Osteocyte (in vitro differentiated cells): Measurements from ENCODE around the gene TSPAN14. TPM values are rescaled to one million over a fixed set of nuclear protein-coding genes. Genes with fewer than 3 reads are reported as not detected.
"Not testable (repeated sequence)": the region's sequence is repeated elsewhere in the genome, so short reads cannot be mapped to it uniquely, and the experiment has no call there.

ENCODE experiments used
- DNase-seq: peaks from one replicate; pipeline ENCODE4 v3.0.0; 2021; ENCODE audit warnings: mixed read lengths; ENCODE audit not compliant: unreplicated experiment; ENCODE audit errors: extremely low spot score
- H3K27ac Mint-ChIP-seq: one replicate; pipeline ENCODE4 v1.8.0; 2021; ENCODE audit warnings: mild to moderate bottlenecking, mixed read lengths; ENCODE audit not compliant: unreplicated experiment
- H3K27me3 Mint-ChIP-seq: one replicate; pipeline ENCODE4 v1.8.0; 2021; ENCODE audit warnings: mixed read lengths; ENCODE audit not compliant: unreplicated experiment
- H3K36me3 Mint-ChIP-seq: one replicate; pipeline ENCODE4 v1.8.0; 2021; ENCODE audit warnings: mixed read lengths; ENCODE audit not compliant: unreplicated experiment
- H3K4me1 Mint-ChIP-seq: one replicate; pipeline ENCODE4 v1.8.0; 2021; ENCODE audit warnings: mixed read lengths; ENCODE audit not compliant: unreplicated experiment
- H3K4me3 Mint-ChIP-seq: one replicate; pipeline ENCODE4 v1.8.0; 2021; ENCODE audit warnings: mild to moderate bottlenecking, moderate library complexity, mixed read lengths; ENCODE audit not compliant: unreplicated experiment
- H3K9me3 Mint-ChIP-seq: one replicate; pipeline ENCODE4 v1.8.0; 2021; ENCODE audit warnings: mixed read lengths; ENCODE audit not compliant: unreplicated experiment
- total RNA-seq: library from RNA; stranded (reverse); gene quantifications from 2 replicates; pipeline ENCODE4 v1.2.1, GENCODE V29; 2021
- TF ChIP-seq, protein P1 (sequence below): fragments of 200-600 bp; sonication (generic); IDR thresholded peaks from 2 replicates; pipeline ENCODE4 v1.5.0; 2021; ENCODE audit warnings: antibody characterized with exemption, mild to moderate bottlenecking, moderate library complexity

The TSPAN14 gene
- total RNA-seq, 1 donor from 2014 or later = 50.7 TPM

DNA sequence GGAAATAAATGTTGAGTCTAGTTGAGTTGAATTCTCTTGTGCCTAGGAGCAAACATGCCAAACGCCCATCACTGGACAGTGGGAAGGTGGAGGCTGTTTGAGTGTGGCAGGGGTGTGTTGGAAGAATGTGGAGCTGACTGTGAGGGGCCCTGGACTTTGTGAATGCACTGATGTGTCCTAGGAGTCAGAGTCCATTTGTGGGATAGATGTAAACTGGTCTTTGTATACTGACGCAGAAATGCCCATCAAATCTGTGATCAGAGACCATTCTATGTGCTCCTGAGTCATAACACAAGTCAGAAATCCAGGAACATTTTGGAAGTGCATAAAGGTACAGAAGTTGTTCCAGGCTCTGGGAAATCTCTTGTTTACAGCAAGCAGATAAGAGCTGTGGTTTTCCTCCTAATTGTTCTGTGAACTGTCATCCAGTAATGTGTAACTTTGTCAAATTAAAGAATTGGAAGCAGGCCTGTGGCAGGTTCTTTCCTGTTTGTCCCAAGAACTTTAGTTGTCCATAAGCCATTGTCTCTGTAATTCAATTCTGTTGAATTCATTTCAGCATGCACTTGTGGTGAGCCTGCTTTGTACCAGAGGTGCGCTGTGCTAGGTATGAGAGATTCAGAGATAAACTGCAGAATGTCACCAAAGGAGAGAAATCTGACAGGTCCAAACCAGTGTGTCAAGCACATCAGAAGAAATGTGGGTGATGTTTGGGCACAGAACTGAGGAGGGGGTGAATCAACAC lies 38.2 kb upstream of the TSPAN14 start:
- Mint-ChIP-seq H3K4me1 (peaks cover 47% of the 10 kb centered on the region), H3K27ac (peak overlapping the region; percentile 42), H3K4me3 (peak overlapping the region; percentile 18), H3K27me3 (no peaks in the 10 kb centered on the region), H3K36me3 (no peaks in the 10 kb centered on the region), H3K9me3 (no peaks in the 10 kb centered on the region)
- TF ChIP-seq, protein P1, sequence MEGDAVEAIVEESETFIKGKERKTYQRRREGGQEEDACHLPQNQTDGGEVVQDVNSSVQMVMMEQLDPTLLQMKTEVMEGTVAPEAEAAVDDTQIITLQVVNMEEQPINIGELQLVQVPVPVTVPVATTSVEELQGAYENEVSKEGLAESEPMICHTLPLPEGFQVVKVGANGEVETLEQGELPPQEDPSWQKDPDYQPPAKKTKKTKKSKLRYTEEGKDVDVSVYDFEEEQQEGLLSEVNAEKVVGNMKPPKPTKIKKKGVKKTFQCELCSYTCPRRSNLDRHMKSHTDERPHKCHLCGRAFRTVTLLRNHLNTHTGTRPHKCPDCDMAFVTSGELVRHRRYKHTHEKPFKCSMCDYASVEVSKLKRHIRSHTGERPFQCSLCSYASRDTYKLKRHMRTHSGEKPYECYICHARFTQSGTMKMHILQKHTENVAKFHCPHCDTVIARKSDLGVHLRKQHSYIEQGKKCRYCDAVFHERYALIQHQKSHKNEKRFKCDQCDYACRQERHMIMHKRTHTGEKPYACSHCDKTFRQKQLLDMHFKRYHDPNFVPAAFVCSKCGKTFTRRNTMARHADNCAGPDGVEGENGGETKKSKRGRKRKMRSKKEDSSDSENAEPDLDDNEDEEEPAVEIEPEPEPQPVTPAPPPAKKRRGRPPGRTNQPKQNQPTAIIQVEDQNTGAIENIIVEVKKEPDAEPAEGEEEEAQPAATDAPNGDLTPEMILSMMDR = no peak
- no peak for DNase-seq

DNA sequence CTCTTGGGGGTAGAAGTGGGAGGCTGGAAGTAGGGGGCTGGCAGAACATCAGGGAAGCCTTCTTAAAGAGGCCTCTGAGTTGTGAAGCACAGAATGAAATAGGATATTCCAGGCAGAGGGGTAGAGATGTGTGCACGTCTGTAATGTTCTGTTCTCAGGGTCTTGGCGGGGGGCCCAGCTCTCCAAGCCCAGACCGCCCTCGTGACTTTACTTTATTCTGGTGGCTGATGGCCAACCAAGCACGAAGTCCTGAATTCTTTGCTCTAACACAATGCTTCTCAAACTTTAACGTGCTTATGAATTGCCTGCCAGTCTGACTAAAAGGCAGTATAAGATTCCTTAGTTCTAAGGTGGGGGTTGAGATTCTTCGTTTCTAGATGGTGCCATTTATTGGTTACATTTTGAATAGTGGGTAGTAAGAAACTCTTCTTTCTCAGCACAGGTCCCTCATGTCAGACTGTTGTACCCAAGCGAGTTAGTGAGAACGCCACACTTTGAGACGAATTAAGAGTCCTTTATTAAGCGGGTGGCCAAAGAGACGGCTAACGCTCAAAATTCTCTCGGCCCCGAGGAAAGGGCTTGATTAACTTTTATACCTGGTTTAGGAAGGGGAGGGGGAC lies 37.5 kb upstream of the TSPAN14 start:
- Mint-ChIP-seq H3K36me3 (no peaks in the 10 kb centered on the region), H3K27me3 (no peaks in the 10 kb centered on the region), H3K27ac (peak overlapping the region; percentile 63), H3K4me1 (peaks cover 41% of the 10 kb centered on the region), H3K9me3 (no peaks in the 10 kb centered on the region), H3K4me3 (peak overlapping the region; percentile 18)
- TF ChIP-seq, protein P1 = no peak
- DNase-seq = no peak

DNA sequence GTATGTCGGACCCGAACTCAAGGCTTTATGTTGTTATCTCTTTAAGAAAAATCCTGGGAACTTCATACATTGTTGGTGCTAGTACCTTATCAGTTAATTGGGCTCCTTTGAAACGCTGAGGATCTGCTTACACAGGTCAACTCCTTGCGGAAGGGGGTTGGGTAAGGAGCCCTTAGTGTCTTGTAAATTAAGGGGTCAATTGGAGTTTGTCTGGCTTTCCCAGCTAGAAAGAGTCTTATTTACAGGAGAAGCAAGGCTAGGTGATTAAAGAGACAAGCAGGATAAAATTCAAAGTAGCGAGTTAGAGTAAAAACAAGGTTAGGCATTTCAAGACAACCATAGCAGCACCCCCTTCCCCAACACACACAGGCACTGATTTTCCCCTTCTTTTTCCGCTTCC lies 36.9 kb upstream of the TSPAN14 start:
- not testable (repeated sequence) for H3K27ac Mint-ChIP-seq, DNase-seq, H3K4me3 Mint-ChIP-seq, H3K27me3 Mint-ChIP-seq, H3K36me3 Mint-ChIP-seq, H3K9me3 Mint-ChIP-seq
- H3K4me1 Mint-ChIP-seq = peaks cover 37% of the 10 kb centered on the region

DNA sequence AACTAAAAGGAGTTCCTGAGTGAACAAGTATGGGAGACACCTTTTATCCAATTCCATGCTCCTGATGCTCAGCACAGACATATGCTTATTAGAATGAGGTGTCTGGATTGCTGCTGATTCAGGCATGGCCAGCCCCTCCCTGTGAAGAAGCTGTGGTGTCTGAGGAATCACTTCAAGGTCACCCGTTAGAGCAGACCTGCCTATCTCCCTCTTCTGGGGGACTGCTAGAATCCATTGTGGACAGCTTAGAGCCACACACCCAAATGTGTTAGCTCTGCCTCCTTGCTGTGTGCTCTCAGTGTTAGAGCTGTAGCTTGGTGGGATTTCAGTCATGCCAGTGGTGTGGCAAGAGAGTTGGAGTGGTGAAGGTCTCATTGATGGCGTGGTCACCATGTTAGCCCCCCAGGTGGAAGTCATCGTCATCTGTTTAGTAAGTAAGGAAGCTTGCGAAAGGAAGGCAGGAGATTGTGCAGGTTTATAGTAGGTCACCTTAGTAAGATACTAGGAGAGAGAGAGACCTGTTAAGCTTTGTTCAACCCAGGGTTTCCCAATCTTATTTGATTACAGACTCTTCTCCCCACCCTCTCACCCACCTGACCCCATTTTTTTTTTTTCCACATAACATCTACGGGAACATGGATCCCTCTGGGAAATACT lies 32.9 kb upstream of the TSPAN14 start:
- H3K4me3 Mint-ChIP-seq = no peak overlapping the region
- no peak for DNase-seq
- H3K4me1 Mint-ChIP-seq = peaks cover 8% of the 10 kb centered on the region
- H3K27ac Mint-ChIP-seq = no peak overlapping the region
- H3K9me3 Mint-ChIP-seq = no peaks in the 10 kb centered on the region
- TF ChIP-seq, protein P1 = no peak
- peaks cover 14% of the 10 kb centered on the region for H3K36me3 Mint-ChIP-seq
- no peaks in the 10 kb centered on the region for H3K27me3 Mint-ChIP-seq

DNA sequence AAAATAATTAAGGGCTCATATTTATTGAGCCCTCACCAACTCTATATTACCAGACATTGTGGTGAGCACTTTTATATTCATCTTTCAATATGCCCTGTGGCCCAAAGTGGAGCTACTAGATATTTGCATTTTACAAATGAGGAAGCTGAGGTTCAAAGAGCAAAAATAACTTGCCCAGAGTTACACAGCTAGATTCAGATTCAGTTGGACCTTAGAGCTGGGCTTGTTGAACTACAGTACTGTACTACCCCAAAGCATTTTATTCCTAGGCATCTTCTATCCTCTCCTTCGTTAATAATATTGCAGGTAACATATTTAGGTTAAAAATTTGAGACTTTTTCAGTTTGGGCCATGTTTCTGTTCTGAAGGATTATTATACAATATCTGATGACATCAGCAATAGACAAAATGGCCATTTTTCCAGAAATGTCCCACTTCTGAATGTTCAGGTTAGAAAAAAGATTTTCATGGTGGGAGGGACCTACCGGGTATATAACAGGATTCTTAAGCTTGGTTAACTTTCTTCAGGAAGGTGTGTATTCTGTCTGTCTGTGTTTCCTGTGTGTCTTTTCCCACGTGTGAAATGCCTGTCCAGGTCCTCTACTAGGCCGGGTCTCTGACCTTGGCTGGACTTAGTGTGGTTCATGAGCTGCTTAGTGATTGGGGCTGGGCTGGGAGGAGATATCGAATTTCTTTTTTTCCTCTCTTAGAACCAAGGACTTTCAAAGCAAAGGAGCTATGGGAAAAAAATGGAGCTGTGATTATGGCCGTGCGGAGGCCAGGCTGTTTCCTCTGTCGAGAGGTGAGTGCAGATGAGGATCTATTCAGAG lies 32.2 kb upstream of the TSPAN14 start:
- H3K4me3 Mint-ChIP-seq = no peak overlapping the region
- no peak for DNase-seq
- H3K27me3 Mint-ChIP-seq = no peaks in the 10 kb centered on the region
- TF ChIP-seq, protein P1 = no peak
- no peaks in the 10 kb centered on the region for H3K9me3 Mint-ChIP-seq
- H3K36me3 Mint-ChIP-seq = peaks cover 14% of the 10 kb centered on the region
- H3K27ac Mint-ChIP-seq = no peak overlapping the region
- H3K4me1 Mint-ChIP-seq = peaks cover under 1% of the 10 kb centered on the region
